SK-N-MC (cell line): ENCODE data around the gene ANO10.

Experiments used
- DNase-seq: peaks from one replicate; pipeline ENCODE4 v3.0.0-alpha.2; 2011; ENCODE audit warnings: low read depth, low spot score
- H3K27ac ChIP-seq: fragments of 200-600 bp; sonication (generic); 2 replicates; pipeline ENCODE4 v1.5.1; 2016; ENCODE audit warnings: mixed run types
- H3K36me3 ChIP-seq: fragments of 200-600 bp; sonication (generic); 2 replicates; pipeline ENCODE4 v1.6.1; 2017; ENCODE audit warnings: antibody characterized with exemption, low read length, mixed read lengths; ENCODE audit not compliant: insufficient read depth
- H3K4me3 ChIP-seq: fragments of 200-600 bp; sonication (generic); 2 replicates; pipeline ENCODE4 v1.5.1; 2016
- H3K9ac ChIP-seq: fragments of 200-600 bp; sonication (generic); 2 replicates; pipeline ENCODE4 v1.8.0; 2017; ENCODE audit warnings: mixed run types, mixed read lengths; ENCODE audit not compliant: insufficient read length
- H3K9me3 ChIP-seq: fragments of 200-600 bp; sonication (generic); 2 replicates; pipeline ENCODE4 v1.6.1; 2017; ENCODE audit warnings: low read depth, mild to moderate bottlenecking, antibody characterized with exemption, low read length, moderate library complexity, mixed read lengths
- EZH2 ChIP-seq: fragments of 200-600 bp; sonication (generic); IDR thresholded peaks from one replicate; pipeline ENCODE4 v1.6.1; 2017; ENCODE audit warnings: antibody characterized with exemption
- FOXP2 ChIP-seq: optimal IDR thresholded peaks from 2 replicates; pipeline ENCODE3; 2011; ENCODE audit warnings: mild to moderate bottlenecking, moderate library complexity; ENCODE audit not compliant: insufficient read depth; ENCODE audit errors: extremely low read length, control extremely low read depth
- POLR2AphosphoS5 ChIP-seq: IDR thresholded peaks from 2 replicates; pipeline ENCODE4 v1.6.1; 2012; ENCODE audit warnings: mild to moderate bottlenecking, low read depth, low read length, borderline replicate concordance

The ANO10 gene

DNA sequence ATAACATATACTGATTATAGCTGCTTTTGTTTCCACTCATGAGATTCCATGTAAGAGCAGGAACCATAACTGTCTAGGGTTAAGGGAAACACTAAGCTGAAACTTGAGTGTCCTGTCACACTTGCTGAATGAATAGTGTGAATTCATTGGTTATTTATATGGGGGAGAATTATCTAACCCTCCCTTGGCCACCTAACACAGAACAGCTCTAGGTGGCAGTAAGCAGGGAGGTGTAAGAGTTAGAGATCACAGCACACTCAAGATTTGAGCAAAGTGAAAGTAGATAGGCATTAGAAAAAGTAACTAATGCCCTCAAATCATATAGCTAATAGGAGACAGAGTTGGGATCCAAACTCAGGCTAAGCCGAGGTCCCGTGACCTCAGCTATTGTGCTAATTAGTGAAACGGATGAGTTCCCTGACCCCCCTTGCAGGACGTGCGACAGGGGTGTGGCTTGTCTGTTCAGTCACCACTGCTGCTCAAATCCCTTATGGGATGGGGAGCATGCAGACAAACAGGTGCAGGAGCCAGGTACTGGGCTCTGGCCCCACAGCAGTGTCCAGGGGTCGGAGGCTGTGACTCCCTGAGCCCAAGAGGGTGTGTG lies 27.7 kb upstream of the ANO10 start:
- Histone ChIP-seq H3K9me3 (no peaks in the 10 kb centered on the region), H3K36me3 (no peaks in the 10 kb centered on the region), H3K27ac (no peak overlapping the region), H3K4me3 (no peak overlapping the region), H3K9ac (no peak overlapping the region)
- no peak for DNase-seq
- no peak for TF ChIP-seq FOXP2
- TF ChIP-seq POLR2AphosphoS5, result no peak
- TF ChIP-seq EZH2, result no peak

DNA sequence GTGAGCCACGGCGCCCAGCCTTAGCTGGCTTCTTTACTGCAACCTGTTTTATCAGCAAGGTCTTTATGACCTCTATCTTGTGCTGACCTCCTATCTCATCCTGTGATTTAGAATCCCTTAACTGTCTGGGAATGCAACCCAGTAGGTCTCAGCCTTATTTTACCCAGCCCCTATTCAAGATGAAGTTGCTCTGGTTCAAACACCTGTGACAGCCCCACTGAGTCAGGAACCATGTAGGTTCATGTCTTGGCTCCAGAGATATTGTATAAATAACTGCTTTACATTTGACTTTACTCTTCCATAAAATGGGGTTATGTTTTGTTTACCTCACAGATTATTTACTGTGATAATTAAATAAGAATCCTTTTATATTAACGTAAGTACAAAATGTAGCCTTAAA lies 27.1 kb upstream of the ANO10 start:
- Histone ChIP-seq H3K4me3 (no peak overlapping the region), H3K9ac (no peak overlapping the region), H3K27ac (no peak overlapping the region), H3K36me3 (no peaks in the 10 kb centered on the region), H3K9me3 (no peaks in the 10 kb centered on the region)
- TF ChIP-seq FOXP2 (no peak), EZH2 (no peak), POLR2AphosphoS5 (no peak)
- DNase-seq, result no peak

GRCh38 chr3:43647331-43648166 lies 25.7 kb upstream of the ANO10 start:
- TF ChIP-seq FOXP2, result no peak
- no peak for TF ChIP-seq POLR2AphosphoS5
- no peak for TF ChIP-seq EZH2
- Histone ChIP-seq H3K4me3 (no peak overlapping the region), H3K27ac (no peak overlapping the region), H3K9me3 (no peaks in the 10 kb centered on the region), H3K9ac (no peak overlapping the region), H3K36me3 (no peaks in the 10 kb centered on the region)
- no peak for DNase-seq

DNA sequence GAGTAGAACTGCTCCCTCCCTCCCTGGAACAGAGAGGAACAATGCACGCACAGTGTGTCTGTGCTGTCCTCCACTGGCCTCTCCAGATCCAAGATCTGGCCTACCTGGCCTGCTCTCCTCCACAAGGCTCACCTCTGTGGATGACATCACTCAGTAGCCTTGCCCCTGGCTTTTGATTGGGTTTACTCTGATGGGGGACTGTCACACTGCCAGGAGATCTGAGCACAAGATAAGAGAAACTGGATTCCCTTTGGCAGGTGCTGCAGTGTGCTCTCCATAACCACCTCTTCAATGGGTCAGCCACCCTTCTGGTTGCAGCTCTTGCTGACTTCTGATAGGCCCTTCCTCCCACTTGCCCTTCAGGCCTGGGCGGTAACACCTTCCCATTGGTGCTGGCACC lies 22.6 kb upstream of the ANO10 start:
- Histone ChIP-seq H3K36me3 (no peaks in the 10 kb centered on the region), H3K9ac (no peak overlapping the region), H3K27ac (no peak overlapping the region), H3K4me3 (no peak overlapping the region), H3K9me3 (no peaks in the 10 kb centered on the region)
- TF ChIP-seq POLR2AphosphoS5 (no peak), FOXP2 (no peak), EZH2 (no peak)
- DNase-seq, result no peak

DNA sequence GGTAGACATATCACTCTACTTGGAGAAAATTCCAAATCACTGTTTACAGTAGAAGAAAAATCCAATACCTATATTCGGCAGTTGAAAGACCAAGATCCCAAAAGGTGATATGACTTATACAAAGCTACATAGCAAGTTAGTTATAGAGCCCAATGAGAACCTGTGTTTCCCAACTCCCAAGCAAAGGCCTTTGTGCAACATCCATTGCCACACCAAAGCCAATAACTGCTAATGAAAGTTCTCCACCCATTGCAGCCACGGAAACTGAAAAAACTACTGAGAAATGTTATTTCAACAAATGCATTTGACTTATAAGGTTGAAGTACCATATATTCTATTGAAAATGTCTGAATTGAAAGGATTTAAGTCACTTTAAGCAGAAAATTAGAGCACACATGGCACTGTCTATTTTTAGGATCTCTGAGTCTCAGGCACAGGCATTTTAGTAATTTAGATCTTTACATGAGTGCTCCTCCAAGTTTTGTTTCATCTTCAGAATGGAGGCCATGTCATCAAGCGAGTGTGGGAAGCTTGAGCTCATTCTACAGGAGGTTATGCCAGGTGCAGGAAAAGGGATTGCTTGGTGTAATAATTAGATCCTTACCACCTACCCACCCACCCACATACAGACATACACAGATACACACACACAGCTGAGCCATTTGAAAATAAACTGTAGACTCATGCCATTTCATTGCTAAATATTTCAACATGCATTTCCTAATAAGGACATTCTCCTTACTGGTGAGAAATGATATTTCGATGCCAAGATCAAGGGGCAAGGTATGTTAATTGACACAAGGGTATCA lies 19.7 kb upstream of the ANO10 start:
- Histone ChIP-seq H3K4me3 (no peak overlapping the region), H3K27ac (no peak overlapping the region), H3K9me3 (no peaks in the 10 kb centered on the region), H3K36me3 (no peaks in the 10 kb centered on the region), H3K9ac (no peak overlapping the region)
- TF ChIP-seq EZH2 (no peak), POLR2AphosphoS5 (no peak), FOXP2 (no peak)
- DNase-seq, result no peak

DNA sequence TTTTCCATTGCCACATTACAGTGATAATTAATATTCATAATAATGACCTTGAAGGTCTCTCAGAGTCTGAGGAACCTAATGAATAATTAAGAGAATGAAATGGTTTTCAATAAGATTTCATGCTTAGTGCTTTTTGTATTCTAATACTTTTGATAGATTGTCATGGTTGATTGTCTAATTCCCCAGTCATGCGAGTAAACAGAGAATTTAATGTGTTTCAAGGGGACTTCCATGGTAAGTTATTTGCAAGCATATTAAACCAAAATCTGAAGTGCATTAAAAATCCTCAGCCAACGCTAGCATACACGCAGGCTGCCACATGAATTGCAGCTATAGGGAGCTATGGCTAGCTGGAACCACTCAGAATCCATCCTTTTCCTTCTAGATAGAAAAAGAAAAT lies 18.9 kb upstream of the ANO10 start:
- no peak overlapping the region for H3K9ac ChIP-seq
- no peak for DNase-seq
- H3K27ac ChIP-seq, result no peak overlapping the region
- no peaks in the 10 kb centered on the region for H3K9me3 ChIP-seq
- no peak for TF ChIP-seq POLR2AphosphoS5
- no peak for TF ChIP-seq EZH2
- H3K4me3 ChIP-seq, result no peak overlapping the region
- no peaks in the 10 kb centered on the region for H3K36me3 ChIP-seq

- DNase-seq, result no peak
- H3K27ac ChIP-seq, result no peak overlapping the region
- H3K36me3 ChIP-seq, result no peaks in the 10 kb centered on the region
- no peaks in the 10 kb centered on the region for H3K9me3 ChIP-seq
- no peak overlapping the region for H3K9ac ChIP-seq
- H3K4me3 ChIP-seq, result no peak overlapping the region
- TF ChIP-seq EZH2 (no peak), POLR2AphosphoS5 (no peak), FOXP2 (no peak)
These were observed 17.0 kb upstream of the ANO10 start for GRCh38 chr3:43638594-43639447.

DNA sequence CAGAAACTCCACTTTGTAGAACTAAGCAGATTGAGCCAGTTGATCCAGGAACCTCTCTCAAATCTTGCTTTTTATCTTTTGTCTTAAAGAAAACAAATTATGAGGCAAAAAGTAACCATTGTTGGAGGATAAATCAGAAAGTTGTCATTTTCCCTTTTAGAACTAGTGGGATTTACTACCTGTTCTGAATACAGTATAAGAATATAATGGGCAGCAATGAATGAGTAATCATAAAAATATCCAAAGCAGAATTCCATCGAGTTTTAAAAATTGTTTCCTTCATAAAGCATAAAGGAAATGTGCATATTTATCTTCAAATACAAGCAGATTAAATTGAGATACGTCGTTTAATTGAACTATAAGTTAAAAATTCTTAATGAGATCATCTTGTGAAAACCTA lies 15.9 kb upstream of the ANO10 start:
- no peaks in the 10 kb centered on the region for H3K9me3 ChIP-seq
- no peak for DNase-seq
- H3K36me3 ChIP-seq, result no peaks in the 10 kb centered on the region
- H3K27ac ChIP-seq, result no peak overlapping the region
- H3K4me3 ChIP-seq, result no peak overlapping the region
- TF ChIP-seq POLR2AphosphoS5 (no peak), FOXP2 (no peak)
- H3K9ac ChIP-seq, result no peak overlapping the region
